T-helper 2 cell treated with Interferon-gamma antibody and Interleukin-4, amounts not matched to agents 100 ng/mL and 5 ng/mL, for 36 hours (primary cell): ENCODE results near the gene NCAPH2. TPM values are rescaled to one million over a fixed set of nuclear protein-coding genes. Genes with fewer than 3 reads are reported as not detected.
"Not testable (repeated sequence)": the region's sequence is repeated elsewhere in the genome, so short reads cannot be mapped to it uniquely, and the experiment has no call there.

Source experiments
- intact Hi-C: fragments of 100-400 bp; cut with micrococcal nuclease; formaldehyde crosslinking; loops from one replicate; pipeline ENCODE4 v1.15.1; 2023
- total RNA-seq: library from RNA; stranded (reverse); gene quantifications from 2 replicates; pipeline ENCODE4 v1.2.3, GENCODE V29; 2022

NCAPH2 gene
- total RNA-seq, 1 donor from 2014 or later = 114 TPM

DNA sequence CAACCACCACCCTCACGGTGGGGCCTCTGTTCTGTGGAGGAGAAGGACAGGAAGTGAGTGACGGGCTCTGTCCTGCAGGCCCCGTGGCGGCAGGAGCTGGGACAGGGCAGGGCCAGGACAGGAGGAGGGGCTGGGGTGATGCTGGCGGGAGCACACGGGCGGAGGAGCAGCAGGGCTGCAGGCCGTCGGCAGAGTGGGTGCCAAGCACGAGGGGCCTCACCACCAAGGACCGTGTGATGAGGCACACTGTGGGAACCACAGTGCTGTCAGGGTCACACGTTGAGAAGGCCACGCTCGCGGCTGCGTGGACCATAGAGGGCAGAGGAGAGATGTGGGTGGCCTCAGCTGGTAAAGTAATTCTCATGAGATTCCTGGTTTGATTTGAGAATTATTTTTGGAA, 8.9 kb downstream of the NCAPH2 start:
- intact Hi-C loops = no loop called here

DNA sequence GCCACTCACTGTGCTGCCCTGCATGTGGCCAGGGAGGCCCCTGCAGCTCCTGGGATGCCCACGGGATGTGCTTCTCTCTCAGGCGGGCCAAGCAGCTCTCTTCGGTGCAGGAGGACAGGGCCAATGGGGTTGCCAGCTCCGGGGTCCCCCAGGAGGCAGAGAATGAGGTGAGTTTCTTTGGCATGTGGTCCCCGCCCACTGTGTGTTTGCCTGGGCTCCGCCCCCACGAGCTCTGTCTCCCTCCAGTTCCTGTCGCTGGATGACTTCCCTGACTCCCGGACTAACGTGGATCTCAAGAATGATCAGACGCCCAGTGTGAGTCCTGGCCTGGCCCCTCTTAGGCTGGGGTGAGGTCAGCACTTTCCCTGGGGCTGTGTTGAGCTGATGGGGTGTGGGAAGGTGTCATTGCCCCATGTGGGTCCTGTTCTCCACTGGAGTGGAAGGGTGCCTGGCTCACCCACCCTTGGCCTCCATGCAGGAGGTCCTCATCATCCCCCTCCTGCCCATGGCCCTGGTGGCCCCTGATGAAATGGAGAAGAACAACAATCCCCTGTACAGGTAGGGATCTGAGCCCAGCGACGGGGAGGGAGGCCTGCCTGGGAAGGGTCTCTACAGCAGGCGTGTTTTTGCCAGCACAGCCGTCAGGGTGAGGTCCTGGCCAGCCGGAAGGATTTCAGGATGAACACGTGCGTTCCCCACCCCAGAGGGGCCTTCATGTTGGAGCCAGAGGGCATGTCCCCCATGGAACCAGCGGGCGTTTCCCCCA, 9.7 kb downstream of the NCAPH2 start:
- intact Hi-C loops = no loop called here

DNA sequence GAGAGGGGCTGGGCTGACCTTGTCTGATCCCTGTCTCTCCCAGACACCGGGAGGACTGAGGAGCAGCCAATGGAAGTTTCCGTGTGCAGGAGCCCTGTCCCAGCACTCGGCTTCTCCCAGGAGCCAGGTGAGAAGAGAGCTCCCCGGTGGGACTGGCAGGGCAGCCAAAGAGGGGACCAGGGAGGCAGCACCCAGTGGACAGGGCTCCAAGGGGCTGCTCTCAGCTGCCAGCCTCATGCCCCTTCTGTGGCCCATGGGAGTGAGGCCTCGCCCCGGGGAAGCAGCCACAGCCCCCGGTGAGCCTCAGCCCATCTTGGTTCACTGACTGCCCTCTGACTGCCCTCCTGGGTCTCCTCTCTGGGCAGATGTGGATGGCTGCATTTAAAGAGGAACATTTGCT, 10.6 kb downstream of the NCAPH2 start:
- intact Hi-C loops = no loop called here

DNA sequence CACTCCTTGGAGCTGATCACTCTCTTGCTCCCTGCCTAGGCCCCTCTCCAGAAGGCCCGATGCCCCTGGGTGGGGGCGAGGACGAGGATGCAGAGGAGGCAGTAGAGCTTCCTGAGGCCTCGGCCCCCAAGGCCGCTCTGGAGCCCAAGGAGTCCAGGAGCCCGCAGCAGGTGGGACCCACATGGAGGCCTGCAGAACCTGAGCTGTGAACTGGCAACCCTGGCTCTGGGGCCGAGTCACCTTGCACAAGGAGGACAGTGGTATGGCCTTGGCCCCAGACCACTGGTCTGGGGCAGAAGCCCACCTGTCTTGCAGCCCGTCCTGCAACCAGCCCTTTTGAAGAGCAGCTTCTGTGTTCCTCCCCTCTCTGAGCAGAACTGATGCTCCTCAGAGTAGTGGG, 11.1 kb downstream of the NCAPH2 start:
- intact Hi-C loops = no loop called here

DNA sequence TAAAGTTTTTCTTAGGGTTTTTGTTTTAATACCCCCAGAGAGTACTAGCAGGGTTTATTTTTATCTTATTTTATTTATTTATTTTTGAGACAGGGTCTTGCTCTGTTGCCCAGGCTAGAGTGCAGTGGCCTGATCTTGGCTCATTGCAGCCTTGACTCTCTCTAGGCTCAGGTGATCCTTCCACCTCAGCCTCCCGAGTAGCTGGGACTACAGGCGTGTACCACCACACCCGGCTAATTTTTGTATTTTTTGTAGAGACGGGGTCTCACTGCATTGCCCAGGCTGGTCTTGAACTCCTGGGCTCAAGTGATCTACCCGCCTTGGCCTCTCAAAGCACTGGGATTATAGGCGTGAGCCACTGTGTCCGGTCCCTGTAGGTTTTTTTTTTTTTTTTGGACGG, 12.2 kb downstream of the NCAPH2 start:
- intact Hi-C loops = not testable (repeated sequence)

DNA sequence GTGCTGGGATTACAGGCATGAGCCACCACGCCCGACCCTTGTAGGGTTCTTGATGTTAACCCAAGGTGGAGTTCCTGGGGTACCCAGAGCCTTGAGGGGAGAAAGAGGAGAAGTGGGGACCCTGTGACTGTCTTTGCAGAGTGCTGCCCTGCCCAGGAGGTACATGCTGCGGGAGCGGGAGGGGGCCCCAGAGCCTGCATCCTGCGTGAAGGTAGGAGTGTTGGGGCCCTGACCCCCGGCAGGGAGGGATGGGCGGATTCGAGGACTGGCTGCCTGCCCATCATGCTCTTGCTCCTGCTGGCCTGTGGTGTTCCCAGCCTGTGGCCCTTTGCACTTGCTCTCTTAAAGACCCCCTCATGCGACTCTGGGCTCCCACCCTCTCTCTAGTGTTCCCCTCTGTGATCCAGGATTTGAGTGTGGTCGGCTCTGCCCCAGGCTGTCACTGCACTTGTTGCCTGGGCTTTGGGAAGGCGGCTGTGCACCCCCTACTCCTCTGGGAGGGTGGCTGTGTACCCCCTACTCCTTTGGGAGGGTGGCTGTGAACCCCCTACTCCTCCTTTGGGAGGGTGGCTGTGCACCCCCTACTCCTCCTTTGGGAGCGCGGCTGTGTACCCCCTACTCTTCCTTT, 12.9 kb downstream of the NCAPH2 start:
- intact Hi-C loops = no loop called here

DNA sequence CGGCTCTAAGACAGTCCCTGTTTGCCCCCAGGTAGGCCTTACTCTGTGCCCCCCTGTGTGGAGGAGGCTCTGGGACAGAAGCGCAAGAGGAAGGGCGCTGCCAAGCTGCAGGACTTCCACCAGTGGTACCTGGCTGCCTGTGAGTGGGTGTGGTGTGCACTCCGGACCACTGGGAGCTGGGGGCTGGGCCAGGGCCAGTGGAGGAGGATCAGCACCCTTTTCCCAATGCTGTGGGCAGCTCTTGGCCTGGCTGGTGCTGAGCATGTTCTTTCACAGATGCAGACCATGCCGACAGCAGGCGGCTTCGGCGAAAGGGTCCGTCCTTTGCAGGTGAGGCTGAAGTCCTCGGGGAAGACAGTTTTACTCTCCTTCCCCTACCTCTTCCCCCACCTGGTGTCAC, 13.7 kb downstream of the NCAPH2 start:
- intact Hi-C loops = no loop called here

DNA sequence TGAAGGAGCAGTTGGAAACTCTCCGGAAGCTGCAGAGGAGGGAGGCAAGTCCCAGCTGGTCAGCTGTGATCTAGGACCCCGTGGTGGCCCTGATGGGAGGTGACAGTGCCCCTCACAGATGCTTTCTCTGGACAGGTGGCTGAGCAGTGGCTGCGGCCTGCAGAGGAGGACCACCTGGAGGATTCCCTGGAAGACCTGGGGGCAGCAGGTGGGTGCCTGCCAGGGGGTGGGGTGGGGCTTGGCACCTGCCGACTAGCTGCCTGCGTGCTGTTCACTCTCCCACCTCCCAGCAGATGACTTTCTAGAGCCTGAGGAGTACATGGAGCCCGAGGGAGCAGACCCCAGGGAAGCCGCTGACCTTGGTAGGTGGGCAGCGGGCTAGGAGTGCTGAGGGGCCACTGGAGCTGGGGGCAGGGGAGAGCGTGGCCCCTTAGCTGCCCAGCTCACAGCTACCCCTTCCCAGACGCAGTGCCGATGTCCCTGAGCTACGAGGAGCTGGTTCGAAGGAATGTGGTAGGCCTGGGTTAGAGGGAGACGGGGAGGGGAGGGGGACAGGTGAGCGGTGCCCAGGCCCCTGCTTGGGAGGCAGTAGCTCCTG, 14.3 kb downstream of the NCAPH2 start:
- intact Hi-C loops = no loop called here

DNA sequence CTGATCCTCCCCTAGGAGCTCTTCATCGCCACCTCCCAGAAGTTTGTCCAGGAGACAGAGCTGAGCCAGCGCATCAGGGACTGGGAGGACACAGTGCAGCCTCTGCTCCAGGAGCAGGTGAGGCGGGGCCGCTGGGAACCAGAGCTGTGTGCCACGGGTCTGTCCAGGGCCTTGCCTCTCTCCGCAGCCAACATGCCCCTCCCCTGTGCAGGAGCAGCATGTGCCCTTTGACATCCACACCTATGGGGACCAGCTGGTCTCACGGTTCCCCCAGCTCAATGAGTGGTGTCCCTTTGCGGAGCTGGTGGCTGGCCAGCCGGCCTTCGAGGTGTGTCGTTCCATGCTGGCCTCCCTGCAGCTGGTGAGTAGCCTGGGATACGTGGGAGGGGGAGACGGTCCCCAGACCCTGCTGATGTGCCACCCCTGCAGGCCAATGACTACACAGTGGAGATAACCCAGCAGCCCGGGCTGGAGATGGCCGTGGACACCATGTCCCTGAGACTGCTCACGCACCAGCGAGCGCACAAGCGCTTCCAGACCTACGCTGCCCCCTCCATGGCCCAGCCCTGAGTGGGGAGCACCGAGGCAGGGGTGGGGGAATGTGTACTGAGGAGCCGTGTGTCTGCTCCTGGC, 14.9 kb downstream of the NCAPH2 start:
- intact Hi-C loops = no loop called here

DNA sequence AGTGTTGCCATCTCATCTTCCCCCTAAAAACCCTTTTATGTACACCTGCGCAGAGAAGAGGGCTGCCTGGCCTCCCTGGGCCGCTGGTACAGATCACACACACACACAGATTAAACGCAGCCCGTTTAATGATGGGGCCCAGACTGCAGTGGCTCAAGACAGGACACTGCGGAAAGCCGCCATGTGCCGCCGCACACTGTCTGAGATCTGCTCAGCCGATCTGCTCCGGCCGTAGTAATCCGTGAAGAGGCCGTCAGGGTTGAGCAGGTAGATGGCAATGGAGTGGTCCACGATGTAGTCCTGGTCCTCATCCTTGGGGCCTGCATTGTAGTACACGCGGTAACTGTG, 15.4 kb downstream of the NCAPH2 start:
- intact Hi-C loops = no loop called here

DNA sequence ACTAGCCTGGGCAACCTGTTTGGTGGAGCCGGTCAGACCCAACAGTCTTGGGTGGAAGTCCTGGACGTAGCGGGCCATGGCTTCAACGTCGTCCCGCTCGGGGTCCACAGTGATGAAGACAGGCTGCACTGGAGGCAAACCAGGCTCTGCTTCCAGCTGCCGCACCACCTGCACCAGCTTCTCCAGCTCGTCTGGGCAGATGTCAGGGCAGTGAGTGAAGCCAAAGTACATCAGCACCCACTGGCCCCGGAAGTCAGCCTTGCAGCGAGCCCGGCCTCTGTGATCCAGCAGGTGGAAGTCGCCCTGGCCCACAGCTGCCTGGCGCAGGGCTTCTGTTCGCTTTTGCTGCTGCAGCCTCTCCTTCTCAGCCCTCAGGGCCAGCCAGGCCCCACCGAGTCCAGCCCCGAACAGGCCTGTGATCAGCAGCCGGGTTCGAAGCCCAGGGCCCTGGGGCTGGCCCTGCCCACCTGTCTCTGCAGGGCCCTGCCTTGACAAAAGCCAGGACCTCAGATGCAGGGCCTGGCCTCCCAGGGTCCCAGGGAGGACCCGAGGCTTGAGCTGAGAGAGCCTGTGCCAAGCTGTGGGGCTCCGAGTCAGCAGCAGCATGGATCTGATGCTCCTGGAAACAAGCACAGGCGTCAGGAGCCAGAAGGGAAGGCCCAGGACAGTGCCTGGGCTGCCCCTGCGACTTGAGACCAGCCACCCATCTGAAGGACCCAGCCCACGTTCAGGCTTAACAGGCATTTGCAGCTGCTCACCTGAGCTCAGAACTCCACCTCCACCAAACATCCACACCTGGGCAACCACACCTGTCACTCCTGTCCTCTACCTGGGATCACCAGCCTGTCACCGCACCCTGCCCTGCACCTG, 16.0 kb downstream of the NCAPH2 start:
- intact Hi-C loops = loop anchor here (2.0 kb wide), 1 partner anchor 97 kb away; no protein-coding TSS in a partner anchor

DNA sequence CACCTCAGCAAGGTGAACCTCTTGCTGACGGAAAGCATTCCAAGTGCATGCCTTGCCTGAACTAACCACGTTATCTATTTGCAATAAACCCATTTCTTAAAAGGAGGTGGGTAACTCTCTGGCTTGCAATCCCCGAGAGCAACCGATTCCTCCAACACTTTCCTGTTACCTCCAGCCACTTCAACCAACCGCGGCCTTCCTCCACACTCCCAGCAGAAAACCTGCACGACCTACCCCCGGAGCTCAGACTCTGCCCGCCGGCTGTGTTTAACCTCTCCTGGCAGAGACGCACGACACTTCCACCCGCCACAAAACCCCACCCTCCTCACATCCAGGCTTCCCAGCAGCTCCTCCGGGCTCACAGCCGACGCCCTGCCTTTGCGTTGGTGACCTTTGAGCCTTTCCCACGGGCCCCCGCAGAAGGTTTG, 16.7 kb downstream of the NCAPH2 start:
- intact Hi-C loops = loop anchor here (1.0 to 2.0 kb wide), 3 partner anchors 16 to 96 kb away; partner anchors contain the start of genes CHKB and NCAPH2

DNA sequence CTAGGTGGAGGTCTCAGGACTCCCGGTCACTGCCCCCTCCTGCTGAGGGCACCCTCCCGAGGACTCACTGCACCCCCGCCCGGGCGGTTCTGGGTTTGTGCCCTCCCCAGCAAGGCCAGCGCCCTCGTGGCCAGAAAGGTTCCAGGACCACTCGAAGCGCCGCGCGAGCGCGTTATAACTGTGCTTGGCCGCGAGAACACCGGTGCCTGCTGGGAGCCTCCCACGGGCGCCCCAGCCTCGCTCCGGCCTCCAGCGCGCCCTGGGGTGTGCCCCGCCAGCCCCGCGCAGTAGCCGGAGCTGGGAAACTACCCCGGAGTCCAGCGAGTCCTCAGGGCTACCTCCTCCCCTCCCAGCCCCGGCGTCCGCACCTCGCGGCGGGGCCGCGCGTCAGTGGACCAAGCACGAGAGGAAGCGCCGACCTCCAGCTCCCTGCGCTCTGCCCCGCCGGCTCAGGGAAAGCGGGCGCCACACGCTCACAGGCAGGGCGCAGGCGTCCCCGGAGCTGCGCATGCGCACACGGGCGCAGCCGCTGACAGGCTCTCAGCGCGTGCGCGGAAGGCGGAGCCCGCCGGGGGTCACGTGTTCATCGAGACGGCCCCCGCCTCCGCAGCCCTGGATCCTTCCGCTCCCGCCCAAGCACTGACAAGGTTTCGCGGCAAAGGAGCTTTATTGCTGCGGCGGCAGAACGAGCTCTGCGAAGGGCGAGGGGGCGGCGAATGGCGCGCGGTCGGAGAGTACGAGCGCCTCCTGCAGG, 17.3 kb downstream of the NCAPH2 start, which contains the start of gene SCO2:
Gene SCO2 (minus strand): TSS at position 495 of the 754 bp plus-strand sequence. CDS start 1,187 bp downstream, outside the sequence.
- intact Hi-C loops = loop anchor here (1.0 to 2.0 kb wide), 3 partner anchors 17 to 96 kb away; partner anchors contain the start of genes CHKB and NCAPH2

DNA sequence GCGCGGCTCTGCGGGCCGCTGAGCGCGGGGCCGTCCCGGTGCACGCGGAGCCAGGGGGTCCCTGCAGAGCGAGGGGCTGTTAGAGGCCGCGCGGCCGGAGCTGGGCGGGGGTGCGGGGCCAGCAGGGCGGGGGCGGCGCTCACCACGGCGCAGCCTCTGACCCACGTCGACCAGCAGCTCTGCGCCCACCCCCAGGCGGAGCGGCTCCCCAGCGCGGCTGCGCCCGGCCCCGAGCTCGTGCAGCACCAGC, 17.8 kb downstream of the NCAPH2 start:
- intact Hi-C loops = loop anchor here (1.0 to 2.0 kb wide), 4 partner anchors 17 to 95 kb away; partner anchors contain the start of genes CHKB, NCAPH2 and SYCE3

DNA sequence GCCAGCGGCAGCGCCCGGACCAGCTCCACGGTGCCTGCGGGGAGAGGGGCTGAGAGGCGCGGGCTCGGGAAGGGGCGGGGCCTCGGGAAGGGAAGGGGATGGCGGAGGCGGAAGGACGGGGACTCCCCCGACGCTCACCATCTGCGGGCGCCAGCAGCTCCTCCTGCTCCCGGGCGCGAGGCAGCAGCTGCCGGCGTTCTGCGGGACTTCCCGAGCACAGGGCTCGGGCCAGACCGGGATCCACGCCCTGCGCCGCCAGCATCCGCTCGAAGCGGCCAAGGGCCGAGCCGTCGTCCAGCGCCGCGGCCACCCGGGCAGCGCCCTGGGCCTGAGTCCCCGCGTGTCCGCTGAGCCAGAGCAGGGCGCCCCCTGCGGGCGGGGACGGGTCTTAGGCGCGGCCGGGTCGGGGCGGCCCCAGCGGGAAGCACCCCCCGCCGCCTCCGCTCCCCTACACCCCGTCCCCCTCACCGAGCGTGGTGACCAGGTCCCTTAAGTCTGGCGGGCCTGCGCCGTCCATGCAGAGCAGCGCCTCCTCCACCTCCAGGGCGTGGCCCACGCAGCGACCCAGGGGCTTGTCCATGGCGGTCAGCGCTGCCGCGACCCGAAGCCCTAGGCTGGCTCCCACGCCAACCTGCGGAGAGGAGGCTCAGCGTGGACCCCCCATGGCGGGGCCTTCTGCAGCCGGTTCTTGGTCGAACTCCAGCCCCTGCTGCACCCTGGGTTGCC, 18.2 kb downstream of the NCAPH2 start:
- intact Hi-C loops = loop anchor here (1.0 kb wide), 1 partner anchor 36 kb away; the partner anchor contains the start of gene SYCE3

DNA sequence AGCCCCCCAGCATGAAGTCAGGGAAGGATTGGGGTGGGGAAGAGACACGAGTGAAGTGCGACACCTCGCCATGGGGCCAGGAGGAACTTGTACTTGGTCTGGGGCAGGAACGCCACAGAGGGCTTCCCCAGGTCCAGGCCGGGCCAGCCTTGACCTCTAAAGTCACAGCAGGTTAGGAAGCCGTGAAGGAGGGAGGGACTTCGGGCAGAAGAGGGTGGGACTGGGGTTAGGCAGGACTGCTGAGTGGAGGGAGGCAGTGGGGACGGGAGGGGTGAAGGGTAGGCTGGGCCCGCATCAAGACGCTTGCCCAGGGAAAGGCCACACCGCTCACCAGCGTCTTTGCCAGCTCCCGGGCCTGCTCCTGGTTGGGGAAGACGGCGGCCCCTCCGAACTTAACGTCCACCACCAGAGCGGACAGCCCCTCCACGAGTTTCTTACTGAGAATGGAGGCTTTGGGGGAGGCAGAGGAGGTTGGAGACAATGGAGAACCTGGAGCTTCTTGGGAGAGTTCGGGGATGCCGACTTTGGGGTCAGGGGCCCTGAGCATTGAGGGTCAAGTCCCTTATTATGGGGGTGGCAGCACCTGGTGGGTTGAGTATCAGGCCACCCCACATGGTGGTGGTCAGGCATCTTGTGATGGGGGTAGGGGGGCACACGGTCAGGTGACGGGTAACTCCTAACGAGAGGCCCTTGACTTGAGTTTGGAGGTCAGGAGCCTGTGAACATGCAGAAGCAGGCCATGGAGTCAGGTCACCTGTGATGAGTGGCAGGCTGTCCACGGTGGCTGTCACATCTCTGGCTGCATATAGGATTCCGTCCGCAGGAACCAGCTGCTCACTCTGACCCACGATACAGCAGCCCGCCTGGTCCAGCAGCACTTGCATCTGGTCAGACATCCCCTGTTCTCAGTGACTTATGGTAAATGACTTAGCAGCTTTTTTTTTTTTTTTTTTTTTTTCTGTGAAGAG, 19.1 kb downstream of the NCAPH2 start:
- intact Hi-C loops = loop anchor here (1.0 kb wide), 1 partner anchor 35 kb away; the partner anchor contains the start of gene SYCE3

DNA sequence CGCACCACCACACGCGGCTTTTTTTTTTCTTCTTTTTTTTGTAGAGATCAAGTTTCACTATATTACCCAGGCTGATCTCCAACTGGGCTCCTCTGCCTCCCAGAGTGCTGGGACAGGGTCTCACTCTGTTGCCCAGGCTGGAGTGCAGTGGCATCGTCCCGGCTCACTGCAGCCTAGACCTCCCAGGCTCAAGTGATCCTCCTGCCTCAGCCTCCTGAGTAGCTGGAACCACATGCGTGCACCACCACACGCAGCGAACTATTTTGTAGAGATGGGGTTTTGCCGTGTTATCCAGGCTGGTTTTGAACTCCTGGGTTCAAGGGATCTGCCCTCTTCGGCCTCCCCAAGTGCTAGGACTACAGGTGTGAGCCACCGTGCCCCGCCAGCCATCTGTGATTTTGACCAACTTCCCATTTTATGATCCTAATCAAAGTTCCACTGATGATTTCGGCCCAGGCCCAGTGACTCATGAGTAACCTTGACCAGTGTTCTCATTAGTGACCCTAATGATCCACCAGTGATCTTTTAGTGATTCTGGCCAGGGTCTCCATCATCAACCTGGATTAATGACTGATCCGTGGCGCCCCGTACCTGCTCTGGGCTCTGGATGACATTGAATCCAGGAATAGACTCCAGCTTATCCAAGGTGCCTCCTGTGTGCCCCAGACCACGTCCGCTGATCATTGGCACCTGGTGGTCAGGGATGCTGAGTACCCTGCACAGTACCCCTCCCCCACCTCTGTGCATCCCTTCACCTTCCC, 20.1 kb downstream of the NCAPH2 start:
- intact Hi-C loops = no loop called here
